C4-2B (cell line): ENCODE data around the gene CDH19.

ENCODE experiments used
- H3K27ac ChIP-seq: fragments of 450-650 bp; 2 replicates; pipeline ENCODE4 v1.5.1; 2017
- ZFX ChIP-seq: fragments of 450-650 bp; IDR thresholded peaks from 2 replicates; pipeline ENCODE4 v1.6.1; 2017
- TF ChIP-seq, protein P1 (sequence below): fragments of 450-650 bp; conservative IDR thresholded peaks from 2 replicates; pipeline ENCODE4 v1.5.1; 2017; ENCODE audit warnings: mild to moderate bottlenecking

Gene CDH19

DNA sequence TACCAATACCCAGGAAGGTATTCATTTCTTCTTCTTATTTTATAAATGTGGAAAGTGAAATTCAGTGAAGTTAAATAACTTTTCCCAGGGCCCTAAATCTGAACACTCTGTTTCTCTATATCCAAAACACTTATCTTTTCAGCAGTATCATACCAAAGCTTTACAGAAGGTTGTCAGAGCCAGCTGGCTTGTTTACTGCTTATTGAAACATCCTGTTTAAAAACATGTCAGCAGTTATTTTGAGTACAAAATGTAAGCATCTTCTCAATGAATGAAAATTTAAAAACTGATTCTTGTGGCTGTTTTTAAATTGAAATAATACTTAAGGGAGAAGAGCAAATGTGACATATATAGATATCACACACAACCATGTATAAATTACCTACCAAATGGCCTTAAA lies 11.3 kb upstream of the CDH19 start:
- TF ChIP-seq, protein P1, sequence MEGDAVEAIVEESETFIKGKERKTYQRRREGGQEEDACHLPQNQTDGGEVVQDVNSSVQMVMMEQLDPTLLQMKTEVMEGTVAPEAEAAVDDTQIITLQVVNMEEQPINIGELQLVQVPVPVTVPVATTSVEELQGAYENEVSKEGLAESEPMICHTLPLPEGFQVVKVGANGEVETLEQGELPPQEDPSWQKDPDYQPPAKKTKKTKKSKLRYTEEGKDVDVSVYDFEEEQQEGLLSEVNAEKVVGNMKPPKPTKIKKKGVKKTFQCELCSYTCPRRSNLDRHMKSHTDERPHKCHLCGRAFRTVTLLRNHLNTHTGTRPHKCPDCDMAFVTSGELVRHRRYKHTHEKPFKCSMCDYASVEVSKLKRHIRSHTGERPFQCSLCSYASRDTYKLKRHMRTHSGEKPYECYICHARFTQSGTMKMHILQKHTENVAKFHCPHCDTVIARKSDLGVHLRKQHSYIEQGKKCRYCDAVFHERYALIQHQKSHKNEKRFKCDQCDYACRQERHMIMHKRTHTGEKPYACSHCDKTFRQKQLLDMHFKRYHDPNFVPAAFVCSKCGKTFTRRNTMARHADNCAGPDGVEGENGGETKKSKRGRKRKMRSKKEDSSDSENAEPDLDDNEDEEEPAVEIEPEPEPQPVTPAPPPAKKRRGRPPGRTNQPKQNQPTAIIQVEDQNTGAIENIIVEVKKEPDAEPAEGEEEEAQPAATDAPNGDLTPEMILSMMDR: no peak
- TF ChIP-seq ZFX: no peak
- H3K27ac ChIP-seq: no peak overlapping the region

DNA sequence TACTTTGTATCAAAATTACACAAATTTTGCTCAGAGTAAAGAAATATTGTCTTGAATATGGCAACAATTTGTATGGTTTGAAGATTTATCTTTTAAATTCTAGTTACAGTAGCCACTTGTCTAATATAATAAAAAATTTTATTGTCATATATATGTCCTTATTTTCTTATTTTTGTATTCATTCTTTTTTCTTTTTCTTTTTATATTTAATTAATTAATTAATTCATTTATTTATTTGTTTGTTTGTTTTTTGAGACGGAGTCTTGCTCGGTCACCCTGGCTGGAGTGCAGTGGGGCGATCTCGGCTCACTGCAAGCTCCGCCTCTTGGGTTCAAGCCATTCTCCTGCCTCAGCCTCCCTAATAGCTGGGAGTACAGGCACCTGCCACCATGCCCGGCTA lies 3.7 kb upstream of the CDH19 start:
- TF ChIP-seq ZFX: no peak
- TF ChIP-seq, protein P1: no peak
- H3K27ac ChIP-seq: no peak overlapping the region

DNA sequence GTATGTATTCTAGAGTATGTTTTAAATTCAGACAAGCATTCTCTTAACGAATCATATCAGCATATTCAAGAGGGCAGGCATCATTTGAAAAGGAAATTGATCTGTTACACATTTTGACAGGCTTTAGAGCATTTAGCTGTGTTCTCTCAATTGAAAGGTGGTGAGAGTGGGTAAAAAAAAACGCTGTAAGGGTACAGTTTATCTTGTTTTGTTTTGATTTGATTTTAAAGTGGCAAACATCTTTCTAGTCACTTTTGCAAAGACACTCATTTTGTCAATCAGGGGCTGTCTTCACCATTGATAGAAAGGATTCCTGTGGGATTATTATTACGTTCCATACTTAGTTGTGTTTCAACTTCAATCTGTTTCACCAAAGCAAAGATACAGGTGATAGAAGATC lies 2.2 kb downstream of the CDH19 start:
- no peak for TF ChIP-seq ZFX
- TF ChIP-seq, protein P1: no peak
- no peak overlapping the region for H3K27ac ChIP-seq

DNA sequence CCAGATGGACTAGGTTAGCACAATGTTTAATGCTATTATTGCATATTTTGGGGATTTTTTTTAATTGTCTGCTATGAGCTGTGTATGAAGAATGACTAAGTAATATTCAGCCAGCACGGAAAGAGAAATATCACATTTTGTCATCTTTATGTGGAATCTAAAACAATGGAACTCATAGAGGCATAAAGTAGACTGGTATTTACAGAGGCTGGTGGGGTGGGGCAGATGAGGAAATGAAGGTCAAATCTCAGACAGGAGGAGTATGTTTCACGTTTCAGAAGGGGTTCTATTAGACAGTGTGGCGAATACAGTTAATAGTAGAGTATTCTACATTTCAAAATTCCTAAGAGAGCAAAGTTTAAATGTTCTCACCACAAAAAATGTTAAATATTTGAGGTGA lies 4.7 kb downstream of the CDH19 start:
- TF ChIP-seq, protein P1: no peak
- TF ChIP-seq ZFX: no peak
- H3K27ac ChIP-seq: no peak overlapping the region

DNA sequence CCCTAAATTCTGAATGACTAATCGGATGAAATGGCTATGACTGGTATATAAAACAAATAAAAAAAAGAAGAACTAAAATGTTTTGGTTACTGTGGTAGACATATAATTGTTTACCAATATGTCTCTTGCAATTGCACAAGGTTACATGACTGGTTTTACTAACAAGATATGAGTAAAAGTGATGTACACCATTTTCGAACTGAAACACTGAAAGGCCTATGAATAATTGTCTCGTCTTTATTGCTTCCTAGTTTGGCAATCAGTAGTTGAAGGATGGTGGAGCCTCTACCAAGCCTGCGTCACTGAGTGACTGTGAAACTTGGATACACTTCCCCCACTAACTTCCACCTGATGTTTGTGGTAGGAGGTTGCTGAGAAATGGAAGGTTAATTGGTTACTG lies 16.5 kb downstream of the CDH19 start:
- TF ChIP-seq, protein P1: no peak
- TF ChIP-seq ZFX: no peak
- no peak overlapping the region for H3K27ac ChIP-seq

DNA sequence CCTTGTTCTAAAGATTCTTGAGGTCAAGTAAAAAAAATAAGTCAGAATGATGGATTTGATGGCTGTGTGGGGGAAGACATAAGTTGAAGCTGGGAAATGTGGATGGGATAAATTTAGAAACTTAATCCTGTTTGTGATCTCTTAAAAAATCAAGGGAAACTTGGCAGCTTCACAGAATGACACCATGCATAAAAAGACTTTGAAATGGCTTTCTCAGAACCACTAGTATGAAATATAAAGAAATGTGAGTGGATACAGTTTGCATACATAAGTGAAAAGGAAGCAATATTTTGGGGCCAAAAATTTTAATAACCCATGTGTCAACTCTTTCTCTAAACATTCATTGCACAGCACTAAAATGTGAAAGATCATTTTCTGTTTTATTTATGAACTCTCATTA lies 21.7 kb downstream of the CDH19 start:
- no peak for TF ChIP-seq ZFX
- TF ChIP-seq, protein P1: no peak
- no peak overlapping the region for H3K27ac ChIP-seq

DNA sequence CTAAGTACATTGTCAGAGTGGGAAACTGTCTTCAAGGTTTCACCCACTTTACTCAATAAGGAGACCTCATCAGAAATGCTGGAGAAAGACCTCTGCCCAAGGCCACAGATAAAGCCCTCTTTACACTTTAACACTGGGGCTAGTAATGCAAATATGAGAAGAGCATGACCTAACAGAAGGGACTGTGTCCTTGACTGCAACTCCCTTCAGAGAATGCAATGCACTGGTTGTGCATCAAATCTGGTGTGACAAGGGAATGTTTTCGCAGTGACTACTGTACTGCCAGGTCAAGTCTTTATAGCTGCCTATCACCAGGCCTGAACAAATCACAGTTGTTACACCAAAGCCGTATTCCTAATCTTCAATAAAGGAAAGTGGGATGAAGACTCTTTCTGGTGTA lies 28.6 kb downstream of the CDH19 start:
- TF ChIP-seq ZFX: no peak
- TF ChIP-seq, protein P1: no peak
- H3K27ac ChIP-seq: no peak overlapping the region
